Central memory CD8-positive, alpha-beta T cell (primary cell): ENCODE measurements around the gene RMI2.
"Not testable (repeated sequence)": the region's sequence is repeated elsewhere in the genome, so short reads cannot be mapped to it uniquely, and the experiment has no call there.

Experiments
- ATAC-seq: fragments of 150-1000 bp; cut with Tn5 transposase; replicated peaks from 2 replicates; pipeline ENCODE4 v1.10.0; 2022; ENCODE audit warnings: mild to moderate bottlenecking, moderate FRiP score, moderate number of reproducible peaks; ENCODE audit not compliant: poor library complexity, severe bottlenecking; ENCODE audit errors: extremely low read depth
- DNase-seq, 2 donors: peaks; one replicate each; pipeline ENCODE4 v3.0.0; 2021; ENCODE audit warnings: low spot score in 2 of 2
- H3K27ac Mint-ChIP-seq: one replicate; pipeline ENCODE4 v1.8.0; 2022; ENCODE audit warnings: low read depth, mild to moderate bottlenecking, moderate library complexity, mixed read lengths
- H3K27me3 Mint-ChIP-seq: one replicate; pipeline ENCODE4 v1.8.0; 2022; ENCODE audit warnings: mixed read lengths
- H3K36me3 Mint-ChIP-seq: one replicate; pipeline ENCODE4 v1.8.0; 2022; ENCODE audit warnings: mild to moderate bottlenecking, moderate library complexity, mixed read lengths; ENCODE audit not compliant: insufficient read depth
- H3K4me1 Mint-ChIP-seq: one replicate; pipeline ENCODE4 v1.8.0; 2022; ENCODE audit warnings: mixed read lengths
- H3K4me3 Mint-ChIP-seq: one replicate; pipeline ENCODE4 v1.8.0; 2022; ENCODE audit warnings: mild to moderate bottlenecking, moderate library complexity, mixed read lengths
- H3K9me3 Mint-ChIP-seq: one replicate; pipeline ENCODE4 v1.8.0; 2022; ENCODE audit warnings: mixed read lengths

RMI2 gene

GRCh38 chr16:11377154-11377553 is 31.9 kb downstream of the RMI2 start:
- Mint-ChIP-seq H3K4me1 (peaks cover 10% of the 10 kb centered on the region), H3K9me3 (no peaks in the 10 kb centered on the region), H3K4me3 (no peak overlapping the region), H3K27ac (no peak overlapping the region), H3K36me3 (peaks cover 4% of the 10 kb centered on the region), H3K27me3 (no peaks in the 10 kb centered on the region)
- DNase-seq, result no peak
- no peak for ATAC-seq

DNA sequence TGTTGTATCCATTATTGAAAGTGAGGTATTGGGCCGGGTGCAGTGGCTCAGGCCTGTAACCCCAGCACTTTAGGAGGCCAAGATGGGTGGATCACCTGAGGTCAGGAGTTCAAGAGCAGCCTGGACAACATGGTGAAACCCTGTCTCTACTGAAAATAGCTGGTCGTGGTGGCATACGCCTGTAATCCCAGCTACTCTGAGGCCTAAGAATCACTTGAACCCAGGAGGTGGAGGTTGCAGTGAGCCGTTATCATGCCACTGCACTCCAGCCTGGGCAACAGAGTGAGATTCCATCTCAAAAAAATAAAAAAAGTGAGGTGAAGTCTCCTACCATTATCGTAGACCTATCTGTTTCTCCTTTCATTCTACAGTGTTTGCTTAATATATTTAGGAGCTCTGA is 33.7 kb downstream of the RMI2 start:
- not testable (repeated sequence) for ATAC-seq, H3K4me1 Mint-ChIP-seq, DNase-seq, H3K36me3 Mint-ChIP-seq, H3K9me3 Mint-ChIP-seq, H3K27me3 Mint-ChIP-seq
- Mint-ChIP-seq H3K4me3 (peak overlapping the region; percentile 44), H3K27ac (peak overlapping the region; percentile 72)

DNA sequence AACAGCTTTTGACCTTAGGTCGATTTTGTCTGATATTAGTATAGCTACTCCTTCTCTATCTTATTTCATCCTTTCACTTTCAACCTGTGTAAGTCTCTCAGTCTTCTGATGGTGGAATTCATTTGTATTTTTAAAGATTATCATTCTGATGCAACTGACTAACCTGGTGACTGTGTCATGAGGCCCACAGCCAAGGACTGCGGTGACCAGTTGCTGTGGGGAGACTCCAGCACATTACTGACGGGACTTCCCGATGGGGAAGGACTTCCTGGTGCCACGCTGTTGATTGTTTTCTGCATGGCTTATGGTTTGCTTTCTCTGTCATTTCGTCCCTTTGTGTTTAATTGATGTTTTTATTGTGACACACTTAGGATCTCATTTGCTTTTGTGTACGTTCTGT is 34.2 kb downstream of the RMI2 start:
- H3K9me3 Mint-ChIP-seq, result no peaks in the 10 kb centered on the region
- H3K27me3 Mint-ChIP-seq, result no peaks in the 10 kb centered on the region
- DNase-seq (no peak), ATAC-seq (peak; percentile 75)
- peaks cover 10% of the 10 kb centered on the region for H3K4me1 Mint-ChIP-seq
- H3K36me3 Mint-ChIP-seq, result peaks cover 4% of the 10 kb centered on the region
- peak overlapping the region; percentile 44 for H3K4me3 Mint-ChIP-seq
- H3K27ac Mint-ChIP-seq, result peak overlapping the region; percentile 72

DNA sequence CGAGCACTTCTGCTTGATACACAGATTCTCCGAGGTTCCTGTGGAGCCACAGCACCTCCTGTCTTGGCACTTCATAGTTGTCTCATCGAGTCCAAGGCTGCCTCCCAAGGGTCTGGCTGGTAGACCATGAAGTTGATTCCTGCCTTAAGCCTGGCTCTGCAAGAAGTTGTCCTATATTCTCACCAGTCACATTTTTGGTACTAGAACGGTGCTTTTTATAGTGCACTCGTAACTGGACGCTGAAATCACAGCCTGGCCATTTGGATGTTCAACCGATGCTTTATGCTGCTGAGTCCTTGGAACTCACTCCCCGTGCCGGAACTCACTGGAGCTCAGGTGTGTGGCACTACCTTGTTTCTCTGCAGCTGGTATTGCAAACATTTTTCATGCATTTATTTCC is 35.6 kb downstream of the RMI2 start:
- peaks cover 10% of the 10 kb centered on the region for H3K4me1 Mint-ChIP-seq
- H3K4me3 Mint-ChIP-seq, result no peak overlapping the region
- no peak for DNase-seq
- ATAC-seq, result no peak
- no peak overlapping the region for H3K27ac Mint-ChIP-seq
- H3K36me3 Mint-ChIP-seq, result peaks cover 4% of the 10 kb centered on the region
- no peaks in the 10 kb centered on the region for H3K27me3 Mint-ChIP-seq
- H3K9me3 Mint-ChIP-seq, result no peaks in the 10 kb centered on the region

- Mint-ChIP-seq H3K9me3 (no peaks in the 10 kb centered on the region), H3K4me3 (no peak overlapping the region), H3K27ac (no peak overlapping the region), H3K36me3 (peaks cover 4% of the 10 kb centered on the region), H3K4me1 (peaks cover 10% of the 10 kb centered on the region), H3K27me3 (no peaks in the 10 kb centered on the region)
- no peak for ATAC-seq
- DNase-seq, result no peak
Observed at GRCh38 chr16:11383481-11384183, 38.4 kb downstream of the RMI2 start.

DNA sequence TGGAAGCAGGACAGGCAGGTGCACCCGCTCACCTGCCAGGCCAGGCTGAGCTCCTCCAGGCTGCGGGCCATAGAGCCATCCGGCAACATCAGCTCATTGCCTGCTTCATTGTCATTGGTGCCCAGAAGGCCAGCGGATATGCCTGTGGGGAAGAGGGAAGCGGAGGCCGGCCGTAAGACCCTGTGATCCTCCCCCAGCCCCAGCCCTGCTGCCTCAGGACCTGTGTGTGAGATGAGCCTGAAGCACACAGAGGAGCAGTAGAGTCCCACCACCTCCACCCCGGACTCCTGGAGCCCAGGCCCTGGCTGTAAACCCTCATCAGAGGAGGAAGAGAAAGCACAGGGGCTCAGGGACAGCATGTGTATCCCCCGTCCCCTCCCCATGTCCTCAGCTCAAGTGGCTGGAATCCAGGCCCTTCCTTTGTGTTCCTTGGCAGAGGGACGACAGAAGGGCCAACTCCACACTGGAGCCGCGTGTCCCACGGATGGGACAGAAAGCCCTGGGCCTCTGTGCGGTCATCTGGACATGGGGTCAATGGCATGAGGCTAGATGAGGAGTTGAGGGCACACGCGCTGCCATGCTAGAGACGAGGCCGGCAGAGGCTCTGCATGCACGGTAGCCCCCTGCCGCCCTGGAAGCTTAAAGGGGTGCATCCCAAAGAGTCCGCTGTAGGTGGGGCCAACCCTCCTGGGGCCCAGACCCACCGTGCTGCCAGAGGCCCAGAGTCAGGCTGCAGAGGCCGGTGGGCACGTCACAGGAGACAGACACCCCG is 39.1 kb downstream of the RMI2 start:
- no peak for ATAC-seq

GRCh38 chr16:11384956-11385586 is 39.8 kb downstream of the RMI2 start:
- H3K4me3 Mint-ChIP-seq, result no peak overlapping the region
- peaks cover 2% of the 10 kb centered on the region for H3K36me3 Mint-ChIP-seq
- DNase-seq (no peak), ATAC-seq (no peak)
- no peaks in the 10 kb centered on the region for H3K4me1 Mint-ChIP-seq
- no peaks in the 10 kb centered on the region for H3K9me3 Mint-ChIP-seq
- no peak overlapping the region for H3K27ac Mint-ChIP-seq
- no peaks in the 10 kb centered on the region for H3K27me3 Mint-ChIP-seq

More for the DNA sequence above, 39.1 kb downstream of the RMI2 start:
- Mint-ChIP-seq H3K27ac (no peak overlapping the region), H3K4me1 (peaks cover 6% of the 10 kb centered on the region), H3K4me3 (no peak overlapping the region), H3K9me3 (no peaks in the 10 kb centered on the region), H3K27me3 (no peaks in the 10 kb centered on the region), H3K36me3 (peaks cover 3% of the 10 kb centered on the region)
- no peak for DNase-seq

- Mint-ChIP-seq H3K27ac (no peak overlapping the region), H3K27me3 (no peaks in the 10 kb centered on the region), H3K9me3 (no peaks in the 10 kb centered on the region), H3K36me3 (peaks cover 2% of the 10 kb centered on the region), H3K4me3 (no peak overlapping the region), H3K4me1 (no peaks in the 10 kb centered on the region)
- DNase-seq (no peak), ATAC-seq (no peak)
Observed at GRCh38 chr16:11386054-11386680, 40.9 kb downstream of the RMI2 start.

DNA sequence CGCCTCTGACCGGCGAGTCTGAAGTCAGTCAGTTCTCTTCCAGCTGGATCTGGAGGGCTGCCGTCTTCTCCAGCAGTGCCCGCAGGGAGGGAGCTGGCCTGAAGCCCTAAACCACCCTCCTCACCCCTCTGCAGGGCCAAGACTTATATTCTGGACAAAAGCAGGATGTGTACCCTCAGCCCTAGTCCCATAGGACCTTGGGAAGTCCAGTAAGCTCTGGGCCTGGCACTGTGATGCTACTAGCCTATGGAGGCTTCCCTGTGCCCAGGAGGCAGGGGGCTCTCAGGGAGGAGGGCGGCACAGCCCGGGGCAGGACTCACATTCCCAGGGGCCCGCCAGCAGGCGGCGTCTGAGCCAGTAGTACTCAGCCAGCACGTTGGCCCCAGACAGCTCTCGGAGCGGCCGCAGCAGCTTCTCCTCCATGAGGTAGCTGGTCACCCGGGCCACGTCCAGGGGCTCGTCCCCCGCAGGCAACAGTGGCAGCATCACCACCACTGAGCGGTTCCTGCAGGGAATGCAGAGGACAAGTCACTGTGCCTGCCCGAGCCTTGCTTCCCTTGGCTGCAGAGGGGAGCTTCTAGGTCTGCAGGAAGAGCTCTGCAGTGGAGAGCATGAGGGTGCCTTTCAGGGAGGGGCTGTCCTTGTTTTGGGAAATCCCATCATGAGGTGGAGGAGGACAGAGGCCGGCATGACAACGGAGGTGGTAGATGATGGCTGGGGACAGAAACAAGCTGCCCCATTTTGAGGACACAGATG is 41.7 kb downstream of the RMI2 start:
- H3K9me3 Mint-ChIP-seq, result no peaks in the 10 kb centered on the region
- no peak overlapping the region for H3K27ac Mint-ChIP-seq
- no peaks in the 10 kb centered on the region for H3K4me1 Mint-ChIP-seq
- H3K4me3 Mint-ChIP-seq, result no peak overlapping the region
- no peaks in the 10 kb centered on the region for H3K27me3 Mint-ChIP-seq
- peaks cover 2% of the 10 kb centered on the region for H3K36me3 Mint-ChIP-seq
- ATAC-seq, result no peak
- no peak for DNase-seq

DNA sequence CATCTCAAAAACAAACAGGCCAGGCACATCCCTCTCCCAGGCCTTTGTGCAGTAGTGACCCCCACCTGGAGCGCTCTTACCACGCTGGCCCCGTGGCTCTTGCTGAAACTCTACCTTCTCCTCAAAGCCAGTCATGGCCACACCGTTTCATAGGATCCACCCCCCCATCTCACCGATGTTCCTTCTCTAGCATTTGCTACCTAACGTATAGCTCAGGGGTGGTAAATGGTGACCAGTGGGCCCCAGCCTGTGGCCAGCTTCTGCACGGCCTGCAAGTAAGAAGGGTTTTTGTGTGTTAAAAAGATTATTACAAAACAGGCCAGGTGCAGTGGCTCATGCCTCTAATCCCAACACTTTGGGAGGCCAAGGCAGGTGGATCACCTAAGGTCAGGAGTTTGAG is 43.8 kb downstream of the RMI2 start:
- no peak for DNase-seq
- Mint-ChIP-seq H3K27ac (no peak overlapping the region), H3K27me3 (no peaks in the 10 kb centered on the region), H3K4me3 (no peak overlapping the region), H3K36me3 (peaks cover 2% of the 10 kb centered on the region), H3K4me1 (no peaks in the 10 kb centered on the region), H3K9me3 (no peaks in the 10 kb centered on the region)
- ATAC-seq, result no peak

DNA sequence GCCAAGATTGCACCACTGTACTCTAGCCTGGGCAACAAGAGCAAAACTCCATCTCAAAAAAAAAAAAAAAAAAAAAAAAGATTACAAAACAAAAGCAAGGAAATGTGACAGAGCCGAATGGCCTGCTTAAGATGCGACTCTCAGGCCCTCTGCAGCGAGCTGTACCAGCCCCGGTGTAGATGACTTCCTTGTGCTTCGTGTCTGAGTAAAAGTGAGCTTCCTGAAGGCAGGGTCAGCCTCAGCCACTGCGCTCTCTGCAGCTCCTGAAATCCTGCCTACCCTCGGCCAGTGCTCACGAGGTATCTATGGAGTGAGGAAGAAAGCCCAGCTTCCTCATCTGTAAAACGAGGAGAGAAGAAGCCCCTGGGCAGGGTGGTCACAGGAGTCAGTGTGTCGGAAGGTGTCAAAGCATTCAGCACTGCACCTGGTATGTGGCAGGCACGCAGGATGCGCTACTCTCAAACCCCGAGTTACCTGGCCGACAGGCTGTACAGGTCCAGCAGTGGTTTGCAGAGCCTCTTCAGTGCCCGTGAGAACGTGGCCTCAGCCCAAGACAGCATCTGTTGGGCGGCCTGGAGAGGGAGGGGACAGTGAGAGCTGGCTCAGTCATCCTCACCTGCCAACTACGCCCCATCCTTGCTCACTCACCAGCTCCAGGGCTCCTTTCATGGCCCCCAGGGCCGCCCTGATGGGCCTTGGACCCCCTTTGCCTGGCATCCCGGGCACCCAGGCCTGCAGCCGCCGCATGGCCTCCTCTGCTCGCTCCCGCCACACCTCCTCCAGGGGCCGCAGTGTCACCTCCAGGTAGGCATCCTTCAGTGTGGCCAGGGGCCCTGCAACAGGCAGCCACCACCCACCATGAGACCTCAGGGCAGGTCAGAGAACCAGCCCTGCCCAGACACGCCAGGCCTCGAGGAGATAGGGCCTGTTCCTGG is 44.6 kb downstream of the RMI2 start:
- ATAC-seq, result no peak

More for the DNA sequence above, 44.6 kb downstream of the RMI2 start:
- Mint-ChIP-seq H3K9me3 (no peaks in the 10 kb centered on the region), H3K36me3 (peaks cover 2% of the 10 kb centered on the region), H3K4me1 (no peaks in the 10 kb centered on the region), H3K27ac (no peak overlapping the region), H3K27me3 (no peaks in the 10 kb centered on the region), H3K4me3 (no peak overlapping the region)
- DNase-seq, result no peak
